ENCODE results near the gene TRIM24. TPM values are rescaled to one million over a fixed set of nuclear protein-coding genes. Genes with fewer than 3 reads are reported as not detected.

The TRIM24 gene
- total RNA-seq: 7.8 and 8.2 TPM in 2 replicates

GRCh38 chr7:138460176-138460648 lies at the start of gene TRIM24:
Gene TRIM24, plus strand, starts transcription at chr7:138460259. Its CDS starts 290 bp downstream, at chr7:138460549.

Other genes with a start within 250 kb of the TRIM24 start
- not detected in 2 replicates for gene SVOPL, start 241.1 kb downstream of the TRIM24 start, total RNA-seq

All from myometrial cell (primary cell).